Lower leg skin (tissue), 3 donors: ENCODE results near the gene P2RY4.

Source experiments
- CTCF ChIP-seq, 3 donors: fragments of 450-650 bp; IDR thresholded peaks; one replicate each; pipeline ENCODE4 v1.5.1; 2016; ENCODE audit warnings: antibody characterized with exemption in 3 of 3, mild to moderate bottlenecking in 3 of 3, moderate library complexity in 2 of 3
- POLR2A ChIP-seq, 2 donors: fragments of 450-650 bp; IDR thresholded peaks; one replicate each; pipeline ENCODE4 v1.6.1; 2016 to 2017; ENCODE audit warnings: antibody characterized with exemption in 2 of 2, mild to moderate bottlenecking in 1 of 2, moderate library complexity in 1 of 2

GRCh38 chrX:70226687-70227086 lies 33.3 kb downstream of the P2RY4 start:
- TF ChIP-seq CTCF (IDR thresholded peaks at IDR 0.05) (no peak), POLR2A (IDR thresholded peaks at IDR 0.05) (no peak)
